Hepatocyte (in vitro differentiated cells): ENCODE results near the gene KPNB1. TPM values are rescaled to one million over a fixed set of nuclear protein-coding genes. Genes with fewer than 3 reads are reported as not detected.

Experiments
- DNase-seq: peaks from one replicate; pipeline ENCODE4 v3.0.0-alpha.2; 2016; ENCODE audit warnings: low spot score
- H2AFZ ChIP-seq: fragments of 200-600 bp; sonication (generic); 2 replicates; pipeline ENCODE4 v1.6.0; 2016; ENCODE audit warnings: antibody characterized with exemption, mild to moderate bottlenecking
- H3K27ac ChIP-seq: fragments of 200-600 bp; sonication (generic); 2 replicates; pipeline ENCODE4 v1.5.1; 2016; ENCODE audit warnings: mild to moderate bottlenecking
- H3K27me3 ChIP-seq: fragments of 200-600 bp; sonication (generic); 2 replicates; pipeline ENCODE4 v1.6.1; 2016
- H3K36me3 ChIP-seq: fragments of 200-600 bp; sonication (generic); replicated peaks from 2 replicates; pipeline ENCODE4 v1.5.1; 2016; ENCODE audit warnings: low read depth; ENCODE audit not compliant: insufficient read depth
- H3K4me1 ChIP-seq: fragments of 200-600 bp; sonication (generic); 2 replicates; pipeline ENCODE4 v1.5.1; 2016; ENCODE audit warnings: mild to moderate bottlenecking, moderate library complexity; ENCODE audit not compliant: insufficient read depth
- H3K4me2 ChIP-seq: fragments of 200-600 bp; sonication (generic); 2 replicates; pipeline ENCODE4 v1.6.0; 2016
- H3K4me3 ChIP-seq: fragments of 200-600 bp; sonication (generic); 2 replicates; pipeline ENCODE4 v1.5.1; 2016; ENCODE audit warnings: mild to moderate bottlenecking
- H3K79me2 ChIP-seq: fragments of 200-600 bp; sonication (generic); 2 replicates; pipeline ENCODE4 v1.6.0; 2017; ENCODE audit warnings: mild to moderate bottlenecking
- H3K9me2 ChIP-seq: fragments of 200-600 bp; sonication (generic); replicated peaks from 2 replicates; pipeline ENCODE4 v1.6.0; 2017; ENCODE audit warnings: mild to moderate bottlenecking; ENCODE audit not compliant: insufficient read depth
- H3K9me3 ChIP-seq: fragments of 200-600 bp; sonication (generic); 2 replicates; pipeline ENCODE4 v1.5.1; 2016; ENCODE audit warnings: low read depth, mild to moderate bottlenecking
- H4K20me1 ChIP-seq: fragments of 200-600 bp; sonication (generic); 2 replicates; pipeline ENCODE4 v1.6.0; 2016; ENCODE audit warnings: mild to moderate bottlenecking; ENCODE audit not compliant: insufficient read depth, poor library complexity, severe bottlenecking
- EZH2 ChIP-seq: fragments of 200-600 bp; sonication (generic); IDR thresholded peaks from 2 replicates; pipeline ENCODE4 v1.6.1; 2016; ENCODE audit warnings: antibody characterized with exemption, mild to moderate bottlenecking, borderline replicate concordance
- EZH2phosphoT487 ChIP-seq: fragments of 200-600 bp; sonication (generic); IDR thresholded peaks from one replicate; pipeline ENCODE4 v1.6.1; 2018; ENCODE audit warnings: antibody characterized with exemption, mild to moderate bottlenecking, low read depth, moderate library complexity; ENCODE audit not compliant: unreplicated experiment, severe bottlenecking
- WGBS: methylation state at CpG from one replicate; pipeline ENCODE4 v1.1.6; 2016; ENCODE audit warnings: low lambda C conversion rate; ENCODE audit errors: missing lambda C conversion rate; 5-methylcytosine and 5-hydroxymethylcytosine counted together
- polyA plus RNA-seq: library from polyadenylated mRNA; unstranded; fragments of >200 nt; fragmentation: Nextera tagmentation; extraction: Ambion mirVana; gene quantifications from 2 replicates; pipeline ENCODE4 v1.2.1, GENCODE V29; 2016
- total RNA-seq: library from RNA; depleted of rRNA; stranded (reverse); fragments of >200 nt; gene quantifications from 2 replicates; pipeline ENCODE4 v1.2.3, GENCODE V29; 2014
- TF ChIP-seq, protein P1 (sequence below): fragments of 200-600 bp; sonication (generic); IDR thresholded peaks from 2 replicates; pipeline ENCODE4 v1.5.1; 2016; ENCODE audit warnings: antibody characterized with exemption, mild to moderate bottlenecking; ENCODE audit not compliant: poor library complexity

KPNB1 gene
- total and polyA plus RNA-seq, 2 experiments from 2014 or later, result 59.5 to 194 TPM

DNA sequence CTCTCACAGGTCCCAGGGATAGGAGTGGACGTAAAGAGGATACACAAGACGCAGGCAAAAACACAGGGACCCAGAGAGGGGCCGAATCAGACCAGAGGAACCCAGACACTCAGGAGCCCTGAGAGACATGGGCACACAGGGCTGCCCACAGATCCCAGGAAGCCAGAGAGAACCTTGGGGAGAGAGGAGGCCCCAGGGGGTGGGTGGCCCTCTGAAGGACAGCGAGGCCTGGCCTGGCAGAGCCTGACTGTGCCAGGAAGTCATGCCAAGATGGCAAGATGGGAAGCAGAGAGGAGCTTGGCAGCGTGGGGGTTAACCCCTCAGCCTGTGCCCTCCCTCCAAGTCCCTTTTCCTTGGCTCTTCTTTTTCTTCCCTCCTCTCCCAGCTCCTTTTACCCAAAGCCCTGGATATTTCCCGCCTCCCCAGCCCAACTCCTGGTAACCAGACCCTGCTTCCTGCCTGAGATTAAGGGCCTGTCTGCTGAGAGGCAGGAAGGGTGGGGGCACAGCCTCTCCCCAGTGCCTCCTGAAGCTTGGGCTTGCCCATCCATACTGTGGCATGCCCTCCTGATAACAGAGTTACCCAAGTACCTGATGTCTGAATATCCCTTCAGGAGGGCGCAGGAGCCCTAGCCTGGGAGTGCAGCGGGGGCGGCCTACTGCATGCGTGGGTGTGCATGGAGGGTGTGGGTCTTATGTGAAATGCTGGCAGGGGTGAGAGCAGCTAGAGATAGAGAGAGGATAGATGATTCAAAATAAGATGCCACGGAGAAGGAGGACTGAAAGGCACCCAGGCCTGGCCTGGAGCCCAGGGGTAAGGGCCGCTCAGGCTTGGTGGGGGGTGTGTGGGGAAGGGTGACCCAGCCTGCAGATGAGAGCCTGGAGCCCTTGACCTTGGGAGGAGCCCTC is 77.3 kb downstream of the KPNB1 start:
- no peak overlapping the region for H2AFZ ChIP-seq
- WGBS, result 85% methylated on average over 12 of the region's 12 CpGs

GRCh38 chr17:47727704-47728036 is 78.0 kb downstream of the KPNB1 start:
- no peaks in the 10 kb centered on the region for H3K36me3 ChIP-seq
- no peak overlapping the region for H2AFZ ChIP-seq
- DNase-seq, result no peak
- H4K20me1 ChIP-seq, result no peaks in the 10 kb centered on the region
- no peaks in the 10 kb centered on the region for H3K79me2 ChIP-seq
- H3K27ac ChIP-seq, result no peak overlapping the region
- H3K4me3 ChIP-seq, result no peak overlapping the region
- H3K9me3 ChIP-seq, result no peaks in the 10 kb centered on the region
- no peaks in the 10 kb centered on the region for H3K4me1 ChIP-seq
- H3K27me3 ChIP-seq, result peaks cover 52% of the 10 kb centered on the region
- no peak overlapping the region for H3K4me2 ChIP-seq
- H3K9me2 ChIP-seq, result no peaks in the 10 kb centered on the region
- TF ChIP-seq EZH2phosphoT487 (no peak), EZH2 (no peak)
- TF ChIP-seq, protein P1, sequence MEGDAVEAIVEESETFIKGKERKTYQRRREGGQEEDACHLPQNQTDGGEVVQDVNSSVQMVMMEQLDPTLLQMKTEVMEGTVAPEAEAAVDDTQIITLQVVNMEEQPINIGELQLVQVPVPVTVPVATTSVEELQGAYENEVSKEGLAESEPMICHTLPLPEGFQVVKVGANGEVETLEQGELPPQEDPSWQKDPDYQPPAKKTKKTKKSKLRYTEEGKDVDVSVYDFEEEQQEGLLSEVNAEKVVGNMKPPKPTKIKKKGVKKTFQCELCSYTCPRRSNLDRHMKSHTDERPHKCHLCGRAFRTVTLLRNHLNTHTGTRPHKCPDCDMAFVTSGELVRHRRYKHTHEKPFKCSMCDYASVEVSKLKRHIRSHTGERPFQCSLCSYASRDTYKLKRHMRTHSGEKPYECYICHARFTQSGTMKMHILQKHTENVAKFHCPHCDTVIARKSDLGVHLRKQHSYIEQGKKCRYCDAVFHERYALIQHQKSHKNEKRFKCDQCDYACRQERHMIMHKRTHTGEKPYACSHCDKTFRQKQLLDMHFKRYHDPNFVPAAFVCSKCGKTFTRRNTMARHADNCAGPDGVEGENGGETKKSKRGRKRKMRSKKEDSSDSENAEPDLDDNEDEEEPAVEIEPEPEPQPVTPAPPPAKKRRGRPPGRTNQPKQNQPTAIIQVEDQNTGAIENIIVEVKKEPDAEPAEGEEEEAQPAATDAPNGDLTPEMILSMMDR, result no peak
- WGBS, result 87% methylated on average over 9 of the region's 9 CpGs

More for the DNA sequence above, 77.3 kb downstream of the KPNB1 start:
- no peaks in the 10 kb centered on the region for H4K20me1 ChIP-seq
- H3K9me3 ChIP-seq, result no peaks in the 10 kb centered on the region
- H3K79me2 ChIP-seq, result no peaks in the 10 kb centered on the region
- no peaks in the 10 kb centered on the region for H3K9me2 ChIP-seq
- H3K27me3 ChIP-seq, result peaks cover 52% of the 10 kb centered on the region
- no peak overlapping the region for H3K27ac ChIP-seq
- H3K4me1 ChIP-seq, result no peaks in the 10 kb centered on the region
- TF ChIP-seq EZH2phosphoT487, result no peak
- TF ChIP-seq, protein P1, result no peak
- no peak for TF ChIP-seq EZH2
- no peak for DNase-seq
- H3K36me3 ChIP-seq, result no peaks in the 10 kb centered on the region
- H3K4me3 ChIP-seq, result no peak overlapping the region
- H3K4me2 ChIP-seq, result no peak overlapping the region

GRCh38 chr17:47728214-47728877 is 78.6 kb downstream of the KPNB1 start:
- H3K4me2 ChIP-seq, result no peak overlapping the region
- no peaks in the 10 kb centered on the region for H3K9me2 ChIP-seq
- 91% methylated on average over 4 of the region's 4 CpGs for WGBS
- no peak overlapping the region for H3K27ac ChIP-seq
- no peaks in the 10 kb centered on the region for H3K36me3 ChIP-seq
- DNase-seq, result no peak
- TF ChIP-seq EZH2, result no peak
- TF ChIP-seq, protein P1, result no peak
- TF ChIP-seq EZH2phosphoT487, result no peak
- H3K9me3 ChIP-seq, result no peaks in the 10 kb centered on the region
- H3K79me2 ChIP-seq, result no peaks in the 10 kb centered on the region
- no peak overlapping the region for H3K4me3 ChIP-seq
- no peaks in the 10 kb centered on the region for H4K20me1 ChIP-seq
- H2AFZ ChIP-seq, result no peak overlapping the region
- no peaks in the 10 kb centered on the region for H3K4me1 ChIP-seq
- H3K27me3 ChIP-seq, result peaks cover 55% of the 10 kb centered on the region
